CD4-positive, alpha-beta T cell treated with Interleukin-1 beta for 1 hour (primary cell): ENCODE measurements around the gene ADPRHL1.

Experiments used
- DNase-seq, 2 donors: peaks; one replicate each; pipeline ENCODE4 v3.0.0-alpha.2; 2020 to 2022

The ADPRHL1 gene

DNA sequence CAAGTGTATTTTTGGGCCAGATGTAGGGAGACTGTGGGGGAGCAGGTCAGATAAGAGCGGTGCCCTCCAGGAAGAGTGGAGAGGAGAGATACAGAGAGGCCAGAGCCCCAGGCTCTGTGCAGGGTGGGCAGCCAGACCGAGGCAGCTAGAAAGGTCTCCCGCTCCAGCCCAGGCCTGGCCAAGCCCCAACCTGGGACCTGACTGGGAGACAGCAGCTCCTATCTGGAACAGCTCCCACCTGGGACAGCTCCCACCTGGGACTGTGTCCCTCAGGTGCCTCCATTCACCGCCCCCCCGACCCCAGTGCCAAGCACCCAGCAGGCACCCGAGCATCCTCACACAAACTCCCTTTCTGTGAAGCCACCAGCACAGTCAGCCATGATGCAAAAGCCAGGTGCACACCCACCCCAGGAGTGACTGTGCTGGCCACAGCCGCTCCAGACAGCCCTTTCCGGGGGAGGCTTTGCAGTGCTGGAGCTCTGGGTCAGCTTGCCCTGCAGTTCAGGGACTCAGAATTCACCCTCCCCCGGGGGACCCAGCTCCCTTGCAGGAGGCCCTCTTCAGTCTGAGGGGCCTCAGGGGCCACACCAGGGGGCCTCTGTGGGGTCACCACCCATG, 87.2 kb downstream of the ADPRHL1 start:
- DNase-seq, result no peak

DNA sequence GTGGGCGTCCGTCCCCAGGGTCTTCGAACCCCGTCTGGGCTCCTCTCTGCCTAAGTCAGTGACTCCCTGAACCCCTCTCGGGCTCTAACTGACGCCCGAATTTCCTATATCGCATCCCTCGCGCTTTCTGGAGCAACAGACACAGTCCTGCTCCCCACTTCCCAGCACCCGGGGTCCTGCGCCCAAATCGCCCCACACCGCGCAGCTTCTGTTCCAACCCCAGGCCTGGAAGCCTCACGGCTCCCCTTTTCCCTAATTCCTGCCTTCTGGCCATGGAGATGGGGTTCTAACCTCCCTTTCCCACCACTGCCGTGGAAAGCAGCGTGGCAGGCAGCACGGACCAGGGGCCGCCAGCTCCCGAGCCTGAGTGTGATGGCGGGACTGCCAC, 87.7 kb downstream of the ADPRHL1 start:
- no peak for DNase-seq

DNA sequence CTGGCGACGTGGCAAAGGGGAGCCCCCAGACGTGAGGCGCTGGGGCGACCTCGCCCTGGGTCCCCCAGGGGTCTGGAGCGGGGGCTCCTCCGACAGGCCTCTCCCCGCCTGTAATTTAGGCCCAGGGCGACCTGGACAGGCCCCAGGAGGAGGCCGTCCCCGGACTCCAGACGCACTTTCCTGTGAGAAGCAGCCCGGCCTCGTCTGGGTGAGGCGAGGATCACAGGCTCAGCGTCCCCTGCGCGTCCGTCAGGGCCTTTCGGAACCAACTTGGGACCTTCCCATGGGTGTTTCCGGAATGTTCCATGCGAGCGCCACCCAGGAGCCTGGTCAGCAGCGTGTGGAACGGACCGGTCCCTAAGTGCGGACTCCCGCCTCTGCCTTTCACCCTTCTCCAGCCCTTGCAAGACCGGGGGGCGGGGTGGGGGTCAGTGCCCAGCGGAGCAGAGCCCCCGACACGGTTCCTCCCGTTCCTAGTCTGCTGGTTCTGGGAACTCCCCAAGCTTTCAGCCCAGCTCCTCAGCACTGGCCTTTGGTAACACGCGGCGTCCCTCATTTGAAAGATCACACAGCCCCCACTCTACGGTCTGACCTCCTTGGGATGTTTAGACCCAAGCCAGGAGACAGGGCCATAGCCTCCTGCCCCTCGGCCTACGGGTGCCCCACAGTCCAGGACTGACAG, 88.2 kb downstream of the ADPRHL1 start:
- DNase-seq, result no peak

DNA sequence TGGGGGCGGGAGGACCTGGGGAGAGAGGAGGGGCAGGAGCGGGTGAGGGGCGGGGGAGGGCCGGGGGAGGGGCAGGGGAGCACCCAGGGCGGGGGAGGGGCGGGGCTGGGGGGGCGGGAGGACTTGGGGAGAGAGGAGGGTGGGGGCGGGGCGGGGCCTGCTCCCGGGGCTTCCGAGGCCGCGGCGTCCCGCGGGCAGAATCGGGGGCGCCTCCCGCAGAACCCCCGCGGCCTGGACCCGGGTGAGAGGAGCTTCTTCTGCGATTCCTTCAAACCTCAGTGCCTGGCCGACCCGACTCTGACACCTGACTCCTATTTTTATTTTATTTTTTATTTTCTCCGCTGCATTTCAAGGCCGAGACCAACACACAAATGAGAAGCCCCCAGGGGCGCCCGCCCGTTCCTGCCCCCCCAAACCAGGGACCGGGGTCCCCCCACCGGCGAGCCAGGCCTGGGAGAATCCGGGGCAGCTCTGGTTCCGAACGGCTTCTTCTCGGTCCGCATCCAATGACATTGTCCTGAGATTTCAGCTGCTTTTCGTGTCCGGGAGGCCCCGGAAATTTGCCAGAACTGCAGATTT, 88.9 kb downstream of the ADPRHL1 start:
- no peak for DNase-seq

DNA sequence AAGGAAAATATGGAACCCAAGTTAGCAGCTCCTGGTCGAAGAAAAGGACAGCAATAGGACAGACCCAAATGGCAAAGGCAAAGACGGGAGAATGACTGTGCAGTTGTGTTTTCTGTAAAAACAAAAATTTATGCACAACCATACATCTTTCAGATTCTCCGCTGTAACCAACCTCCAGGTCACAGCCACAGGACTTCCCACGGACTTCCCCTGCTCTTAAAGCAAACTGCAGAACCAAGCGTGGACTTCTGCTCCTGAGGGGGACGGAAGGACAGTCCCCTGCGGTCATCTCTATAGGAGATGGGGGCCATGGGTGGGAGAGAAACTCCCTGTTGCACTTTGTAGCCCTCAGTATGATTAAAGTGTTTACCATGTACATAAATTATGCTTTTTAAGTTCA, 91.9 kb downstream of the ADPRHL1 start:
- no peak for DNase-seq

DNA sequence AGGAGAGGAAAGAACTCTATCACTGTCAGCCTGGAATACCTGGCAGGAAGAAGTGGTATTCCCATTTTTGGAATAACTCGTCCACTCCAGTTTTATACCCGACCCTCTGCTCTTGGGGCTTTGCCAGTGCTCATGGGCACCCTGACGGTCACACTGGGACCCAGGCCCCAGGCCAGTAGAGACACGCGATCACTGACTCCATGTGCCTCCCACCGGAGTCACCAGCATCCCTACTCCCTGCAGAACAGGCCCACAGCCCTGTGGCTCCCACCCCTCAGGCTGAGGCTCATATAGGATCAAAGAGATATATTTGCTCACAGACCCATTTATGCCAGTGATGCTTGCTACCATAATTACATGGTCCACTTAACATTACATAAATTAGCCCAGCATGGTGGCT, 92.8 kb downstream of the ADPRHL1 start:
- no peak for DNase-seq

DNA sequence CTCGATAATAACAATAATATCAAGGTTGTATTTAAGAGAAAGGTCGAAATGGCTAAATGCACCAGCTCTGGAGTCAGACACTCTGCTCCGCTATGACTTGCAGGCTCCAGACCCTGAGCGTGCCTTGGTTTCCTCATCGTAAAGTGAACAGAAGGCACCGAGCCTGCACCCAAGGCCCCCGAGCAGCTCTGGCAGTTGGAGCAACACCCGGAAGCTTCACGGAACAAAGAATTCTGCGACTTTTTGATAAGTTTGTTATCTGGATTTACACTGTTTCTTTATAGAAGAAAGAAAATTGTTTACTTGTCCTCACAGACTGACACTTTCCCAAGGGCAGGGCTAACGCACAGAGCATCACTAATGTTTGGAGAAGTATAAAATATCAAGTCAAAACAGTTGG, 93.7 kb downstream of the ADPRHL1 start:
- DNase-seq, result no peak

DNA sequence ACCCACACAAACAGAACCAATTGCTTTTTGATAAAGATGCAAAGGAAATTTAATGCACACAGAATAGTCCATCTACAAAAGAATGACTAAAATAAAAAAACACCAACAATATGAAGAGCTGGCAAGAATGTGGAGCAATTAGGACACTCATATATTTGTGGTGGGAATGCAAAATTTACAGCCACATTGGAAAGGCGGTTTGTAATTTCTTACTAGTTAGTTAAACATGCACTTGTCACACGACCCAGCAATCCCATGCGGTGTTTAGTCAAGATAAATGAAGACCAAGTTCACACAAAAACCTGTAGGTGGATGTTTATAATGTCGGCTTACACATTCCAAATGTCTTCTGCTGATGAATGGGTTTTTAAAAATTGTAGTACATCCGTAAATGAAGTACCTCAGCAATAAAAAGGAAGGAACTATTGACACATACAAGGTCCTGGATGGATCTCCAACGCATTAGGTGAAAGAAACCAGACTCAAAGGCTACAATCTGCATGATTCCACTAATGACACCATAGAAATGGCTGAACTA, 94.6 kb downstream of the ADPRHL1 start:
- no peak for DNase-seq

DNA sequence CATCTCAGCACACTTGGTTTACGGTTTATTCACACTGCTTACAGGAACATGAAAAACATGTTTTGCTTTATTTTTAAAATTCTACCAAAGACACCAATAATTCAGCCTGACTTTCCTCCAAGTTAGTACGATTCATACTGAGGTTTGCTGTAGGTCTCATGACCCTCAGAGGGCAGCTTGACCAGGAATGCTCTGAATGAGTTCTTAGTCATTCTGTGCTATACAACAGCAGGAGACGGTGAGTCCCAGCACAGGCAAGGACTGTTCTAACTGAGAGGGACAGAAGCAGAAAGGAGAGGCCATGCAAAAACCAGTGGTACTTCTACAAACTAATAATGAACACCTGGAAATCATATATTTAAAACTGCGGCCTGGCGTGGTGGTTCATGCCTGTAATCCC, 95.8 kb downstream of the ADPRHL1 start:
- DNase-seq, result no peak

DNA sequence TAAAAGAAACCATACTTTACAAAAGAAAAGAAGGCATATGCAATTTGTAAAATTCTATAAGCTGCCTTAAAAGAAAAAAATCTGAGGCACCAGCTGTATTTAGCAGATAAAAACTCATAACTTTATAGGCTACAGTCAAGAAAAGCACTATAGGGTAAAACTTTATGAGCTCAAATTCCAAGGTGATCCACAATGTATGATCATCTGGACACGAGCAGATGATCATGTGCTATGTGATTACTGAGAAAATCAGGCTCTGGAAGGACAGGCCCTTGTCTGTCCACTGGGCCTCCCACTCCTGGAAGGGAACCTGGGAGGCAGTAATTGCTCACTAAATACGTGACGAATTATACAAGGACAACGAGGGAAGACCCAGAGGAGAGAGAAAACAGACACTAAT, 96.7 kb downstream of the ADPRHL1 start:
- no peak for DNase-seq

DNA sequence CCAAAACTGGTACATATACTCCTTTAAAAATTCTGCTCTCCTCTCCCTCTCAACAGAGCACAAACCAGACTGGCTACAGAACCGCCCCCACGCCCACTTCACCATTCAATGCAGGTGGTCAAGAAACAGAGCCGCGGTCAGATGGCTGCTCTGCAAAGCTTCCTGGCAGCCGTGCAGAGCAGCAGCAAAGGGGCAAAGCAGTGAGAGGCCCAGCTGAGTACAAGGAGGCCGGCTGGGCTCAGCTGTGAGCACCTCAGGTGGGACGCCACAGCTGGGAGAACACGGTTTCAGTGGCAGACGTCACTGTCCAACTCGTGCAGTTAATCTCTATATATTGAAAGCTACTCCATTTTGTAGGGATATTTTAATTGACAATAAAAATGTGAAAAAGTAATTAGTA, 97.7 kb downstream of the ADPRHL1 start:
- no peak for DNase-seq

DNA sequence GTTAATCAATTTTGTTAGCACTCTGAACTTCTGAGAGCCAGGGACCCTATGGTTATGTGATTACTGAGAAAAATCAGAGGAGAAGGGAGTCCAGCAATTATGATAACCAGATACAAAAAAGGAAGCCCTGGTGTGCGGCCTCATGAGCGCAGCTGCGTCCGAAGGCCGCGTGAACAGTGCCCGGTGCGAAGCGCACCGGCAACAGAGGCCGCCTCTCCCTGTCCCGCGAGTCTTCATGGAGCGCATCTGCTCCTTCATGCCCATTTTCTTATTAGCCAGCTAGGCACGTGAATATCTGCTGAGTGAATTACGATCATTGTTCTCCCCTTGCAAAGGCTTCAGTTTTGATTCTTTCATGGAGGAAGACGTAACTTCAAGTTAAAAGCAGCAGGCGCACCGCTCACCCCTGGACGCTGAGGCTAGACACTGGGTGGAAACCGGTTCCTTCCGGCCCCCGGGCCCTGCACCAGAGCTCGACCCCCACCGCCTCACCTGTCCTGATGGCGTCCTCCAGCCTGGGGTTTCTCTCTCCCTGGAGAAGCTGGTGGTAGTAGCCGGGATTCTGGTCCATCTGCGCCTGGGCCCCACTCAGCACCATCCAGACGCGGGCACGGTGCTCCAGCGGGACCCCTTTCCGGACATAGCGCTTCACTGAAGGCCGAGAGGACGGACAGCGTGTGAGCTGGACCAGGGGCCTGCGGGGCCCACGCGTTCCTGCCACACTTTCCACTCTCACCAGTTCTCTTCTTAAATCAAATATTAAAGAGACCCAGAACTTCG, 98.3 kb downstream of the ADPRHL1 start:
- no peak for DNase-seq

DNA sequence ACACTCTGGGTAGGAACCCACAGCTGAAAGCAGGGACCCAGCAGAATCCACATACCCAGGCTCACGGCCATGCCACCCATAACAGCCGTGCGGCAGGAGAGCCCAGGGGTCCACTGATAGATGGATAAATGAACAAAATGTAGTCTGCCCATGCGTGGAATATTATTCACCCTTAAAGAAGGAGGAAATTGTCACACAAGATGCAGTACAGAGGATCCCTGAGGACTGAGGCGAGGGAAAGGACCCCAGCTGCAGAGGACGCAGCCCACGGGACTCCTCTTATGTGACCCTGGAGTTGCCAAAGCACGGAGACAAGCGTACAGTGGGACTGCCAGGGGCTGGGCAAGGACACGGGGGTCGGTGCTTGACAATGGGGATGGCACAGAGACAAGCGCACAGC, 100.0 kb downstream of the ADPRHL1 start:
- DNase-seq, result no peak

DNA sequence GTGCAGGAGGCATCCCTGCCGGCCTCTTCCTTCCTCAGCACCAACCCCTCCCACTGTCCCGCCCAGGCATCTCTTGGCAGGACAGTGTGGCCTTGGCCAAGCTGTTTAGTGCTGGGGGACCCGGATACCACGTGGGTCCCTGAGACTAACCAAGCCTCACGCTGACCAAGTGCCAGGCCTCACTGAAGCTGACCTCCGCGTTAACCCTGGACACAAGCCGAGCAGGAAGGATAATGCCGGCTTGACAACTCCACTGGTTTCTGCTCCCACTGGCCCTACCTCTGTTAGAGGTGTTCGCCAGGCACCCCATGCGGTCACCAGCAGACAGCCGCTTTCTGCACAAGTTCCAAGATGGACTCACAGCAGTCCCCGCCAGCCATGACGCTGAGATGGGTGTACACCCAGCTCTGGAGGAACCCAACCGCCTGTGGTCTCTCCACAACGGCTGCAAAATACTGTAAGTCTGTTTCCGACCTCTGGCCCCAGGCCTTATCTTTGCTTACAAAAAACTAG, 101.7 kb downstream of the ADPRHL1 start:
- DNase-seq, result no peak

DNA sequence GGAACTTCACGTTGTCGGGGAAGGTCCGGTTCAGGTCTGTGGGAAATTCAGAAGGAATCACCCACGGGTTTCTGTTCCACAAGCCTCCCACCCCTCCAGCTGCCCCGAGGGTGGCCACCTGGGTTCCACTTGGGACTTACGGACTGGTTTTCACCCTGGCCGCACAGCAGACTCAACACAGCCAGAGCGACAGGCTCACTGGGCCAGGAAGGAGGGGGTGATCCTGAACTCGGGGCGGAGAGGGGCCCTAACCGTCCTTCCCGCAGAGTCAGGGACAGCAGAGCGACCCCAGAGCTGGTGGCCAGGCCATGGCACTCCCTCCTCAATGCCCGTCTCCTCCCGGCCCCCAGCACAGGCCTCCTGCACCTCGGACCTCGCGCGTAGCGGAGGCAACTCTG, 102.4 kb downstream of the ADPRHL1 start:
- no peak for DNase-seq

DNA sequence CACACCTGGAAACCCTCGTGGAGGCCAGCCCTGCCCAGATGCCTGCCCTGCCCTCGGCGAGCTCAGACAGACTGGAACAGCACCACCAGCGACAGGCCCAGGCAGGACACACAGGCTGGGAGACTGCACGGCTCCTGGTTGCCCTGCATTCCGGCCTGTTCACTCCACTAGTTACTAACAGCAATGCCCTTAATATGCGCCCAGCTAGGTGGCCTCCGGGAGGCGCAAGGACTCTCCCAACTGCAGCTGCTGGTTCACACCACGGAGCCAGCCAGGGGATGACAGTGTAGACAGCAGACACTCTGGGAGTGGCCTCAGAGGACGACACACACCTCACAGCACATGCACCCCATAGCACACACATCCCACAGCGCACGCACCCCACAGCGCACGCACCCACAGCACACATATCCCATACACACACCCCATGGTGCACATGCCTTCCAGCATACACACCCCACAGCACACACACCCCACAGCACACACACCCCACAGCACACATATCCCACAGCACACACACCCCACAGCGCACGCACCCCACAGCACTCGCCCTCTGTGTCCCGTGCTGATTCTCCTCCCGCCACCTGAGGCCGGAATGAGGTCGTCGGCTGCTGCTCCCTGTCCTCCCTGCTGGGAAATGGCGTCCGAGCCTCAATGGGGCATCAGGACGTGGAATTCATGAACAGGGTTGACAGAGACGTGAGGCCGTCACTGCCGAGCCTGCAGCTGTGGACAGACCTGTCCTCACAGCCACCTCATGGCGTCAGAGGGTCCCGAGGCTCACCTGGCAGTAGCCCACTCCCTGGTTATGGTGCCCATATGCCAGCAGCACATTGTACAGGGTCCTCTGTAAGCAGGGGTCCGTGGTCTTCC, 103.0 kb downstream of the ADPRHL1 start:
- DNase-seq, result no peak
